Limb (tissue), 2 donors: ENCODE data around the gene SWAP70.
"Not testable (repeated sequence)": the region's sequence is repeated elsewhere in the genome, so short reads cannot be mapped to it uniquely, and the experiment has no call there.

Experiments
- DNase-seq, 2 donors: peaks; one replicate each; pipeline ENCODE4 v3.0.0-alpha.2; 2016; ENCODE audit errors: extremely low spot score in 2 of 2

The SWAP70 gene

GRCh38 chr11:9692691-9693090, 28.8 kb downstream of the SWAP70 start:
- no peak for DNase-seq

DNA sequence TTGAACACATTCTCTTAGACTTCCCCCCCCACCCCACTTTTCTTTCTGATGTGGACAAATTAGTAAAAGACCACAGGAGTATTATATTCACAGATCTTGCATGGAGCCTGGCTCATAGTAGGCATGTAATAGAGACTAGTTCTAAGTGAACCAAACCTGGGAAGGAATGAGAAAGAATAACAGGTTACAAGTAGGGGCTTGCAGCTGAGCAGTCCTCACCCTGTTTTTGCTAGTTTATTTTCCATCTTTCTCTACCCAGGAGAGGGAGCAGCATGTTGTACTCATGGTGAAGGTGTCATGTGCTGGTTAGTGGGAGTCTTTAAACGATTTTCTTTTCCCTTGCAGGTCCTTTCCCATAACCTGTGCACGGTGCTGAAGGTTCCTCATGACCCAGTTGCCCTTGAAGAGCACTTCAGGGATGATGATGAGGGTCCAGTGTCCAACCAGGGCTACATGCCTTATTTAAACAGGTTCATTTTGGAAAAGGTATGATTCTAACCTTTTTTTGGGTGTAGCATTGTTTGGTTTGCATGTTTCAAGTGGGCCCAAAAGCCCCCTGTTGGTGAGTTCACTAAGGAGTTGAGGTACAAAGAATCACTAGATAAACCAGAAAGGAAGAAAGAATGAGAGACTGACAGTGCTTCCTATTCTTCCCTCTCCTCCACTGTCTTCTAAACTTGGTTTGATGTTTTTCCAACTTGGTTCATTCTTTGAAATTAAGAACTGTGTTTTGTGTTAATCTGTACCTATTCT, 30.1 kb downstream of the SWAP70 start:
- DNase-seq = no peak

DNA sequence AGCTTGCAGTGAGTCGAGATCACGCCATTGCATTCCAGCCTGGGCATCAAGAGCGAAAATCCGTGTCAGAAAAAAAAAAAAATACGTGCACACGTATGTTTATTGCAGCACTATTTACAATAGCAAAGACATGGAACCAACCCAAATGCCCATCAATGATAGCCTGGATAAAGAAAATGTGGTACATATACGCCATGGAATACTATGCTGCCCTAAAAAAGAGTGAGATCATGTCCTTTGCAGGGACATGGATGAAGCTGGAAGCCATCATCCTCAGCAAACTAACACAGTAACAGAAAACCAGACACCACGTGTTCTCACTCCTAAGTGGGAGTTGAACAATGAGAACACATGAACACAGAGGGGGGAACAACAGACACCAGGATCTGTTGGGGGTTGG, 31.4 kb downstream of the SWAP70 start:
- not testable (repeated sequence) for DNase-seq

- DNase-seq = no peak
Measured at GRCh38 chr11:9697766-9698165, 33.9 kb downstream of the SWAP70 start.

GRCh38 chr11:9700105-9700801, 36.4 kb downstream of the SWAP70 start:
- peak in 1 of 2 donors; percentile 64 for DNase-seq

DNA sequence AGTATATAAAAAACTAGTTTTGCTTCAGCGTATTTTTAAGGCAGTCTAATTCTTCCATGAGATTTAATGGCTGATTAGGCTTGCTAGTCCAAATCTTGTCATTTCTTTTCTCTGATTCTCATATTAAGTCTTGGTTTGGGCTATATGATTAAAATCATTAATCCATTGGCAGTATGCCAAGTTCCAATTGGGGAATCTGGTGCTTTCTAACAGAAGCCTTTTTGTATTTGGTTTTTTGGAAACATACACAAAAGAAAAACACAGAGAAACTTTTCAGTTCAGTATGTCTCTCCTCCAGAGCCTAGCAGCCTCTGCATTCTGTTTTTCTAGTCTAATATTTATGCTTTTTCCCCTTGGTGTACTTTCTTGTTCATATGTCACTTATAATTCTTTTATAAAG, 37.9 kb downstream of the SWAP70 start:
- no peak for DNase-seq

DNA sequence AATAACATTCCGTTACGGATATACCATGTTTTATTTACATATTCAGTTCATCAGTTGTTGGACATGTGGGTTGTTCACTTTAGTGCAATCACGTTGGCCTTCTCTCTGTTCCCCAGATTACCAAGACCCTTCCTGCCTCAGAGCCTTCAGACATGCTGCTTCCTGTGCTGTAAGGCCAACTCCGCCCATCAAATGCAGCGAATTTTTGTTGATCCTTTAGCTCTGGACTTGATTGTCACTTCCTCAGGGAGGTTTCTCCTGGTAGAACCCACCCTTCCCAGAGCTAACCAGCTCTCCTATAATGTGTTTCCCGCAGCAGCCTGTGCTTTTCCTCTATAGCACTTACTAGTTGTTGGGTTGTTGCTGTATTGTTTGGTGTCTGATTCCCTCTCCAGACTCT, 39.4 kb downstream of the SWAP70 start:
- no peak for DNase-seq

GRCh38 chr11:9704037-9704436, 40.2 kb downstream of the SWAP70 start:
- no peak for DNase-seq

- DNase-seq = no peak
Measured at GRCh38 chr11:9704620-9705019, 40.7 kb downstream of the SWAP70 start.

DNA sequence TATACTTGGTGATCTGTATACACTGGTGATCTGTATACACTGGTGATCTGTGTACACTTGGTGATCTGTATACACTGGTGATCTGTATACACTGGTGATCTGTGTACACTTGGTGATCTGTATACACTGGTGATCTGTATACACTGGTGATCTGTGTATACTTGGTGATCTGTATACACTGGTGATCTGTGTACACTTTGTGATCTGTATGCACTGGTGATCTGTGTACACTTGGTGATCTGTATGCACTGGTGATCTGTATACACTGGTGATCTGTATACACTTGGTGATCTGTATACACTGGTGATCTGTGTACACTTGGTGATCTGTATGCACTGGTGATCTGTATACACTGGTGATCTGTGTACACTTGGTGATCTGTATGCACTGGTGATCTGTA, 41.5 kb downstream of the SWAP70 start:
- DNase-seq = not testable (repeated sequence)

DNA sequence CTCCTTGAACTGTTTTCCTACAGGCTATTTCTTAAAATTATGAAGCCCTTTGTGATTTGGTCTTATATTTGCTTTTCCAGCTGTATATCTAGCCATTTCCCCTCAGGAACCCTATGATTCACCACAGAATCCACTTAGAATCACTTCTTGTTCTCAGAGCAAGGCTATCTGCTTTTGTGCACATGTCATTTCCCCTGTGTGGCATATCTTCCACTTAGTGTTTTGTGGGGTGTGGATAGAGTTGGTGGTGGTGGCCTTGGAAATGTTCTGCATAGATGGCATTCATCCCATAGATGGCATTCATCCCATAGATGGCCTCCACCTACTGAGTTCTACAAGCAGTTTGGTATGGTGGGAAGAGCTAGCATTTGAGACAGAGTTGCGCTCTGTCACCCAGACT, 44.7 kb downstream of the SWAP70 start:
- no peak for DNase-seq

DNA sequence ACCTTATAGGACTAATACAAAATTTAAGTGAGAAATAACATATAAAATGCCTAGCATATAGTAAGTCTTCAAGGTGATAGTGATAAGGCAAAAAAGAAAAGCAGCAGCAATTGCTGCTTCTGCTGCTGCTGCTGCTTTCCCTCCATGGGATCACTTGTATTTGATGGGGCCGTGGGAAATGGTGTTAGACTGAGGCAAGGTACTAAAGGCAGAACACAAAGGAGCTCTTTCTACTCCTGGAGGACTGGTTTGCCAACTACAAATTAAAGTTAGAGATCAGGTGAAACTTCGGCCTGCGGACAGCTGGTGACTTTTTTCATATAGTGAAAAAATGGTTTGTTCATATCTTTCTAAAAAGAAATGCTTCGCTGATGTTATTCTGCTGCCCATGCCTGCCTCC, 46.3 kb downstream of the SWAP70 start:
- no peak for DNase-seq

GRCh38 chr11:9710852-9711251, 47.0 kb downstream of the SWAP70 start:
- no peak for DNase-seq

DNA sequence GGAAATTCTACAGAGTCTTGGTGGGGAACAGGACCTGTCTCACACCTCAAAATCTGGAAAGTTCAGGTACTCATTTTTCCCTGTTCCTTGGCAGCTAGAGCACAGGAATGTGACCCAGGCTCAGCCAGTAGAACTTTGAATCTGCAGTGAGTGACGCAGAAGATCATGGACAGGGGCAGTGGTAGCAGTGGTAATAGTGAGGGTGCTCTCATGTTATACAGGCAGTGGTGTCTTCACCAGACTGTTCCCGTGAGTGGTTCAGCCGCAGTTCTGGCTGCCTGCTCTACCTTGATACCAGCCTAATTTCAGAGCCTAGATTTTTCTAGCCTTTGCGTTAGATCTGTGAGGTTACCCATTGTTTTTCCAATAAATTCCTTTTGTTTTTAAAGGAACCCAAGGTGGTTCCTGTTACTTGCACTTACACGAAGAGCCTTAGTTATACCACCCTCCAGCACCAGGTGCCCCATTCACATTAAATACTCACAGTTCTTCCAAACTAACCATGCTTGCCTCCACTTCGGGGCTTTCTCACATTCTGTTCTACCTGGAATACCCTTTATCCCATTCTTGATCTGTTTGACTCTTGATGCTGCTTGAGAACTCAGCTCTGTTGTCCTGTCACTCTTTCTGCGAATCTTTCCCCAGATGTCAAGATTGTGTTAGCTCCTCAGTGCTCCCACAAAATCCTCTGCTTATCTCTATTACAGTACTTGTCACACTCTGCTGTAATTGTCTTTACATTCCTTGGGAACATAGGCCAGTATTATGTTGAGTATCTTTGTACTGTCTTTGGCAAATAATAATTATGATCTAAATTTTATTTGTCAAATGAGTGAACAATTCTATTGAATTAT, 47.8 kb downstream of the SWAP70 start:
- no peak for DNase-seq

- DNase-seq = no peak
Measured at GRCh38 chr11:9714272-9714940, 50.5 kb downstream of the SWAP70 start.

- DNase-seq = peak in 1 of 2 donors; percentile 68
Measured at GRCh38 chr11:9716275-9717039, 52.6 kb downstream of the SWAP70 start.

DNA sequence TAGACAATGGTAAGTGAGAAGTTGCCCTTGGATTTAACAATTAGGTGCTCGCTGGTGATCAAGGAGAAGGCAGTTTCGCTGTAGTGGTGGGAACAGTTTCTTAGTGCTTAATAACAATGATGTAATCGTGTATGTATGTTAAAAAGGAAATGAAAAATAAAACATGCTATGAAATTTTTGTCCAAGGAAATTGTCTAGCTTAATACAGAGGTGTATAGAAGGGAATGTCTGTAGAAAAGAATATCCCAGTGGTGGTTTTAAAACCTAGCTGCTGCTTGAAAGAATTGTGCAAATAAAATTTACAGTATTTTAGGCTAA, 53.1 kb downstream of the SWAP70 start:
- DNase-seq = no peak

DNA sequence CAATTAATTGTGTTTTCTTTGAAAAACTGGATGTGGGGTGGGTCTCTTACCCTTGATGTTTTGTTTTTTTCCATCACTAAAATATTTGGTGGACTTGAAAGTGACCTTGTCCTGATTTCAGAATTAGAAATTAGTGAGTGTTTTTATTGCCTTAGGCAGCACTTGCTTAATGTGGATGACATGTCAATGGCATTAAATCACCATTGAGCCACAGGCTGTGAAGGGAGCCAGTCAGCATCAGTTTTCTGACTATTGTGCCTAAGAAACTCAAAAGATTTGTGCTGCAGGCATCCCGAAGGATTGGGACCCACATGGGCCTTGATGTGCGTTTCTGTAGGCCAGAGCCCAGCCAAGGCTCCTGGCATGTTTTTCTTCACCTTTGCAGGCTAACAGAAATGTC, 53.8 kb downstream of the SWAP70 start:
- DNase-seq = no peak

- no peak for DNase-seq
Measured at GRCh38 chr11:9718147-9718546, 54.3 kb downstream of the SWAP70 start.

- no peak for DNase-seq
Measured at GRCh38 chr11:9719566-9720289, 55.9 kb downstream of the SWAP70 start.

GRCh38 chr11:9720290-9720630, 56.4 kb downstream of the SWAP70 start:
- no peak for DNase-seq
